ENCODE data around the gene KRTAP10-11. TPM values are rescaled to one million over a fixed set of nuclear protein-coding genes. Genes with fewer than 3 reads are reported as not detected.

KRTAP10-11 gene
- total and polyA plus RNA-seq, 10 donors, result not detected

- Histone ChIP-seq H3K9me3 (peaks cover 0 to 23% (median 14%) of the 10 kb centered on the region in 8 donors), H3K36me3 (no peaks in the 10 kb centered on the region), H3K27me3 (replicated peaks in 1 of 7) (peaks cover 0 to 22% (median 0%) of the 10 kb centered on the region in 7 donors), H3K4me1 (peaks cover 0 to 20% (median 5%) of the 10 kb centered on the region in 6 donors), H3K27ac (peak overlapping the region in 7 of 8 donors; percentile 22 to 80 (median 52)), H3K4me3 (no peak overlapping the region)
- no peak for DNase-seq
- 75 to 84% (median 82%) methylated on average over 17 of the region's 17 CpGs for WGBS, 5 donors
- intact Hi-C loops (cut with DNase I; ENCODE audit: low total_unique reads), result no loop called here
- TF ChIP-seq POLR2A (IDR thresholded peaks at IDR 0.05) (no peak), POLR2AphosphoS5 (IDR thresholded peaks at IDR 0.05) (peak in 2 of 3 donors; percentile 29 to 48)
Measured at GRCh38 chr21:44653656-44654575, 7.7 kb downstream of the KRTAP10-11 start.

- Histone ChIP-seq H3K27ac (peak within 1 kb of the TSS in 7 of 8 donors; percentile 22 to 80 (median 52)), H3K4me1 (peaks cover 0 to 21% (median 6%) of the 10 kb centered on the region in 6 donors), H3K4me3 (no peak within 1 kb of the TSS), H3K36me3 (no peaks in the 10 kb centered on the region), H3K27me3 (replicated peaks in 1 of 7) (peaks cover 0 to 27% (median 0%) of the 10 kb centered on the region in 7 donors), H3K9me3 (peaks cover 0 to 23% (median 14%) of the 10 kb centered on the region in 8 donors)
- intact Hi-C loops (cut with DNase I; ENCODE audit: low total_unique reads), result no loop called here
- DNase-seq, result no peak
- 53 to 63% (median 62%) methylated on average over 7 to 9 of the region's 9 CpGs for WGBS, 5 donors
- no peak for TF ChIP-seq POLR2AphosphoS5 (IDR thresholded peaks at IDR 0.05)
- no peak for TF ChIP-seq POLR2A (IDR thresholded peaks at IDR 0.05)
- no peak for TF ChIP-seq CTCF (IDR thresholded peaks at IDR 0.05 in 8 of 11, conservative IDR thresholded peaks at IDR 0.05 in 3 of 11)
Measured at GRCh38 chr21:44654576-44655175, 8.5 kb downstream of the KRTAP10-11 start, which contains the start of gene KRTAP12-4. Gene KRTAP12-4, minus strand, starts transcription at chr21:44654659. Its CDS starts 45 bp downstream, at chr21:44654614.

- Histone ChIP-seq H3K27me3 (replicated peaks in 1 of 7) (peaks cover 0 to 29% (median 0%) of the 10 kb centered on the region in 7 donors), H3K4me3 (peak overlapping the region in 1 of 8 donors; percentile 28), H3K4me1 (peaks cover 0 to 21% (median 6%) of the 10 kb centered on the region in 6 donors), H3K36me3 (no peaks in the 10 kb centered on the region), H3K9me3 (peaks cover 0 to 23% (median 14%) of the 10 kb centered on the region in 8 donors), H3K27ac (peak overlapping the region; percentile 2 to 90 (median 72))
- intact Hi-C loops (cut with DNase I; ENCODE audit: low total_unique reads), result no loop called here
- no peak for DNase-seq
- 30 to 76% (median 61%) methylated on average over 1 of the region's 1 CpG for WGBS, 5 donors
- TF ChIP-seq CTCF (IDR thresholded peaks at IDR 0.05 in 8 of 11, conservative IDR thresholded peaks at IDR 0.05 in 3 of 11) (no peak), POLR2A (IDR thresholded peaks at IDR 0.05) (no peak), POLR2AphosphoS5 (IDR thresholded peaks at IDR 0.05) (no peak)
Measured at GRCh38 chr21:44656868-44657267, 10.7 kb downstream of the KRTAP10-11 start.

- peak; percentile 86 for DNase-seq
Measured at GRCh38 chr21:44657635-44658540, 11.7 kb downstream of the KRTAP10-11 start, which contains the start of gene KRTAP12-3. Gene KRTAP12-3, plus strand, starts transcription at chr21:44657932. Its CDS starts 48 bp downstream, at chr21:44657980.

More at GRCh38 chr21:44657635-44658540, 11.7 kb downstream of the KRTAP10-11 start, which contains the start of gene KRTAP12-3:
- peak within 1 kb of the TSS in 1 of 8 donors; percentile 28 for H3K4me3 ChIP-seq
- peaks cover 0 to 24% (median 18%) of the 10 kb centered on the region in 8 donors for H3K9me3 ChIP-seq
- peaks cover 0 to 29% (median 0%) of the 10 kb centered on the region in 7 donors for H3K27me3 ChIP-seq (replicated peaks in 1 of 7)
- peaks cover 0 to 21% (median 6%) of the 10 kb centered on the region in 6 donors for H3K4me1 ChIP-seq
- intact Hi-C loops (cut with DNase I; ENCODE audit: low total_unique reads), result no loop called here
- H3K27ac ChIP-seq, result peak within 1 kb of the TSS; percentile 2 to 90 (median 72)
- TF ChIP-seq POLR2AphosphoS5 (IDR thresholded peaks at IDR 0.05) (peak; percentile 52 to 80 (median 69)), POLR2A (IDR thresholded peaks at IDR 0.05) (no peak)
- WGBS, 5 donors, result 43 to 68% (median 62%) methylated on average over 16 to 26 of the region's 26 CpGs
- no peaks in the 10 kb centered on the region for H3K36me3 ChIP-seq

Measured in spleen (tissue), 11 donors.